GM21360 (cell line): ENCODE measurements around the gene SYNE2.
"Not testable (repeated sequence)": the region's sequence is repeated elsewhere in the genome, so short reads cannot be mapped to it uniquely, and the experiment has no call there.

Source experiments
- ATAC-seq: cut with Tn5 transposase; IDR thresholded peaks from one replicate; pipeline ENCODE4 v1.9.1; 2021; ENCODE audit warnings: mild to moderate bottlenecking, moderate library complexity; ENCODE audit not compliant: unreplicated experiment

The SYNE2 gene, protein sequence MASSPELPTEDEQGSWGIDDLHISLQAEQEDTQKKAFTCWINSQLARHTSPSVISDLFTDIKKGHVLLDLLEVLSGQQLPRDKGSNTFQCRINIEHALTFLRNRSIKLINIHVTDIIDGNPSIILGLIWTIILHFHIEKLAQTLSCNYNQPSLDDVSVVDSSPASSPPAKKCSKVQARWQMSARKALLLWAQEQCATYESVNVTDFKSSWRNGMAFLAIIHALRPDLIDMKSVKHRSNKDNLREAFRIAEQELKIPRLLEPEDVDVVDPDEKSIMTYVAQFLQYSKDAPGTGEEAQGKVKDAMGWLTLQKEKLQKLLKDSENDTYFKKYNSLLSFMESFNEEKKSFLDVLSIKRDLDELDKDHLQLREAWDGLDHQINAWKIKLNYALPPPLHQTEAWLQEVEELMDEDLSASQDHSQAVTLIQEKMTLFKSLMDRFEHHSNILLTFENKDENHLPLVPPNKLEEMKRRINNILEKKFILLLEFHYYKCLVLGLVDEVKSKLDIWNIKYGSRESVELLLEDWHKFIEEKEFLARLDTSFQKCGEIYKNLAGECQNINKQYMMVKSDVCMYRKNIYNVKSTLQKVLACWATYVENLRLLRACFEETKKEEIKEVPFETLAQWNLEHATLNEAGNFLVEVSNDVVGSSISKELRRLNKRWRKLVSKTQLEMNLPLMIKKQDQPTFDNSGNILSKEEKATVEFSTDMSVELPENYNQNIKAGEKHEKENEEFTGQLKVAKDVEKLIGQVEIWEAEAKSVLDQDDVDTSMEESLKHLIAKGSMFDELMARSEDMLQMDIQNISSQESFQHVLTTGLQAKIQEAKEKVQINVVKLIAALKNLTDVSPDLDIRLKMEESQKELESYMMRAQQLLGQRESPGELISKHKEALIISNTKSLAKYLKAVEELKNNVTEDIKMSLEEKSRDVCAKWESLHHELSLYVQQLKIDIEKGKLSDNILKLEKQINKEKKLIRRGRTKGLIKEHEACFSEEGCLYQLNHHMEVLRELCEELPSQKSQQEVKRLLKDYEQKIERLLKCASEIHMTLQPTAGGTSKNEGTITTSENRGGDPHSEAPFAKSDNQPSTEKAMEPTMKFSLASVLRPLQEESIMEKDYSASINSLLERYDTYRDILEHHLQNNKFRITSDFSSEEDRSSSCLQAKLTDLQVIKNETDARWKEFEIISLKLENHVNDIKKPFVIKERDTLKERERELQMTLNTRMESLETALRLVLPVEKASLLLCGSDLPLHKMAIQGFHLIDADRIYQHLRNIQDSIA (N-terminal part only)

GRCh38 chr14:63852817-63853731, at the start of gene SYNE2:
TSS of gene SYNE2 (plus strand) at chr14:63853004. CDS start at chr14:63909149, 56,145 bp downstream.
- ATAC-seq: peak; percentile 77

DNA sequence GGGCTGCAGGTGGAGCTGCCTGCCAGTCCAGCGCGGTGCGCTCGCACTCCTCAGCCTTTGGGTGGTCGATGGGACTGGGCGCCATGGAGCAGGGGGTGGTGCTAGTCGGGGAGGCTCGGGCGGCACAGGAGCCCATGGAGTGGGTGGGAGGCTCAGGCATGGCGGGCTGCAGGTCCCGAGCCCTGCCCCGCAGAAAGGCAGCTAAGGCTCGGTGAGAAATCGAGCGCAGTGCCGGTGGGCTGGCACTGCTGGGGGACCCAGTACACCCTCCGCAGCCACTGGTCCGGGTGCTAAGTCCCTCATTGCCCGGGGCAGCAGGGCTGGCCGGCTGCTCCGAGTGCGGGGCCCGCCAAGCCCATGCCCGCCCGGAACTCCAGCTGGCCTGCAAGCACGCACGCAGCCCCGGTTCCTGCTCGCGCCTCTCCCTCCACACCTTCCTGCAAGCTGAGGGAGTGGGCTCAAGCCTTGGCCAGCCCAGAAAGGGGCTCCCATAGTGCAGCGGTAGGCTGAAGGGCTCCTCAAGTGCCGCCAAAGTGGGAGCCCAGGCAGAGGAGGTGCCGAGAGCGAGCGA, 49.5 kb upstream of the SYNE2 start:
- not testable (repeated sequence) for ATAC-seq

DNA sequence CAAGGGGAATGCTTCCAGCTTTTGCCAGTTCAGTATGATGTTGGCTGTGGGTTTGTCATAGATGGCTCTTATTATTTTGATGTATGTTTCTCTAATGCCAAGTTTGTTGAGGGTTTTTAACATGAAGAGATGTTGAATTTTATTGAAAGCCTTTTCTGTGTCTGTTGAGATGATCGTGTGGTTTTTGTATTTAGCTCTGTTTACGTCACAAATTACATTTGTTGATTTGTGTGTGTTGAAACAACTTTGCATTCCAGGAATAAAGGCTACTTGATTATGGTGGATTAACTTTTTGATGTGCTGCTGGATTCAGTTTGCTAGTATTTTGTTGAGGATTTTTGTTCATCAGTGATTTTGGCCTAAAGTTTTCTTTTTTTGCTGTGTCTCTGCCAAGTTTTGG, 46.7 kb upstream of the SYNE2 start:
- not testable (repeated sequence) for ATAC-seq

GRCh38 chr14:63811692-63812091, 41.1 kb upstream of the SYNE2 start:
- ATAC-seq: not testable (repeated sequence)

GRCh38 chr14:63833728-63834127, 19.1 kb upstream of the SYNE2 start:
- no peak for ATAC-seq

DNA sequence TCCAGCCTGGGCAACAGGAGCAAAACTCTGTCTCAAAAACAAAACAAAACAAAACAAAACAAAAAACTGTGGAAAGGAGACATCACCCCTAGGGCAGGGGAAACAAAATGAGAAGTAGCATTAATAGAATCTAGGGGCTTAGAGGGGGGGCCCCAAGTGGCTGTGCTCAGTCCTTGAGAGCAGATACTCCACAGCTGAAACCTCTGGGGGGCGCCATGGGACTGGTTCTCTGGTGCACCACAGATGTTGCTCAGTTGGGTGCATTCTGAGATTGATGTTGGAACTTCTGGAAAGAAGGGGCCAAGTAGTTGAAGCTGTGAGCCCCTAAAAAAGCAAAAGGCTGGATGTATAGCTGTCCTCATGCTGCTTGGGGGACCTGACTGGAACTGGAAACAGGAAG, 11.8 kb upstream of the SYNE2 start:
- no peak for ATAC-seq

- ATAC-seq: no peak
Measured at GRCh38 chr14:63843796-63844195, 9.0 kb upstream of the SYNE2 start.

GRCh38 chr14:63848890-63849289, 3.9 kb upstream of the SYNE2 start:
- no peak for ATAC-seq

DNA sequence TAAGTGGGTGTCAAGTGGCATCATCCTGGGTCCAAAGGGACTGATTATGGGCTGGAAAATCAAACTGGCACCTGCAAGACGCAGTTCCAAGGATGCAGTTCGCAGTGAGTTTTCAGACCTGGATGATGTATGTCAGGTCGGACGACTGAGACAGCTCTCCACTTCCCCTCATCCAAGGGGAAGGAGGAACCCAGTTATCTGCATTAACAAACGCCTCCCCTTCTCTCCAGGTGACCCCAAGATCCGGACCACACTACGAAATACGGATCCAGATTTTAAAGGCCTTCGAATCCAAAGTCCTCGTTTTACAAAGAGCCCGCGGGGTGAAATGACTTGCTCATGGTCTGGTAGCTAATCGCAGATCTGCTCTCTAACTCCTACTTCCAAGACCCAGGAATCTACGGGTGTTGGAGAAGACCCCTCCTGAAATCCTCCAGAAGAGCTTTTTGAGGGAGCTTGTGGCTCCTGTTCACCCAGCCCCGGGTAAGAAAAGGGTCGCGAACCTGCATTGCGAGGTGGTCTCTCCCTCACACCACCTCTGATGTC, 460 bp upstream of the SYNE2 start:
- no peak for ATAC-seq

GRCh38 chr14:63853831-63854293, 1.1 kb downstream of the SYNE2 start:
- no peak for ATAC-seq

GRCh38 chr14:63854330-63854729, 1.5 kb downstream of the SYNE2 start:
- ATAC-seq: no peak

GRCh38 chr14:63855281-63855680, 2.5 kb downstream of the SYNE2 start:
- no peak for ATAC-seq

- ATAC-seq: no peak
Measured at GRCh38 chr14:63857466-63858030, 4.7 kb downstream of the SYNE2 start.

DNA sequence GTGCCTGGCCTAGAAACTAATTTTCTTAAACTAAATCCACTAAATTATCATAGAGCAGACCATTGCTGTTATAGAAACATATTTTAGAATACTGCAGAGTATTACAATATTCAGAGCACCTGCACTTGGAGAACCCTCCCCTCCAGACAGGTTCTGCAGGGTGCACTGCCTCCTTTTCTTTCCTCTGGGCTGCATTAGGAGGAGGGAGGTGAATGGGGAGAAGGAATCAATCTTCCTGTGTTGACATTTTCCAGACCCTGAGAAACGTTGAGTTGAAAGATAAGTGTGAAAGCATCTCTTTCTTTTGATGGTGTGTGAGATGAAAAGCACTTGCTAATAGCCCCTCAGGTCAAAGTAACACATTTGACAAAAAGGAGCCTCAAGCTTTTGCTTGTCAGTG, 7.3 kb downstream of the SYNE2 start:
- ATAC-seq: no peak

DNA sequence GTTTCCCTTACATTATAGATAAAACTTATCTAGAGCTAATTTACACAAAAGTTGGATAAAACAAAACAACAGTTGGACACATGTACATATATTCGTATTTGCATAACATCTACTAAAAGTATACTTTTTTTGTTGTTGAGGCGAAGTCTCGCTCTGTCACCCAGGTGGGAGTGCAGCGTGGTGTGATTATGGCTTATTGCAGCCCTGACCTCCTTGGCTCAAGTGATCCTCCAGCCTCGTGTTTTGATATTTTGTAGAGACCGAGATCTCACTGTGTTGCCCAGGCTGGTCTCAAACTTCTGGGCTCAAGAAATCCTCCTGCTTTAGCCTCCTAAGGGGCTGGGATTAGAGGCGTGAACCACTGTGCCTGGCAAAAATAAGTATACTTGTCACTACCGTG, 9.4 kb downstream of the SYNE2 start:
- no peak for ATAC-seq

DNA sequence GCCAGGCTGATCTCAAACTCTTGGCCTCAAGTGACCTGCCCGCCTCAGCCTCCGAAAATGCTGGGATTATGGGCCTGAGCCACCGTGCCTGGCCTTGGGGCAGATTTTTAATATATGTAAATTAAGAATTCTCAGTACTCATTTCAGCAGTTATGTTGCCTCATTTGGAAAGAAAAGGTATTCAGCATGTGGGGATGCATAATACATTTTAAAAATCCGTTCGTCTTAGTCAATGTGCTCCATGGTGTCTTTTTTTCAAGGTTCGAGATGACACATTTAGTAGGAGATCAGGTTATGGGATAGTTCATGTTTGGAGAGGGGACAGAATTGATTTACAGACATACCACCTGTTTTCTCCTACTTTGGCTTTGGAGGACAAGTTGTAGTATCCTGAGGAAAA, 10.2 kb downstream of the SYNE2 start:
- ATAC-seq: no peak

GRCh38 chr14:63864775-63865174, 12.0 kb downstream of the SYNE2 start:
- peak; percentile 37 for ATAC-seq

DNA sequence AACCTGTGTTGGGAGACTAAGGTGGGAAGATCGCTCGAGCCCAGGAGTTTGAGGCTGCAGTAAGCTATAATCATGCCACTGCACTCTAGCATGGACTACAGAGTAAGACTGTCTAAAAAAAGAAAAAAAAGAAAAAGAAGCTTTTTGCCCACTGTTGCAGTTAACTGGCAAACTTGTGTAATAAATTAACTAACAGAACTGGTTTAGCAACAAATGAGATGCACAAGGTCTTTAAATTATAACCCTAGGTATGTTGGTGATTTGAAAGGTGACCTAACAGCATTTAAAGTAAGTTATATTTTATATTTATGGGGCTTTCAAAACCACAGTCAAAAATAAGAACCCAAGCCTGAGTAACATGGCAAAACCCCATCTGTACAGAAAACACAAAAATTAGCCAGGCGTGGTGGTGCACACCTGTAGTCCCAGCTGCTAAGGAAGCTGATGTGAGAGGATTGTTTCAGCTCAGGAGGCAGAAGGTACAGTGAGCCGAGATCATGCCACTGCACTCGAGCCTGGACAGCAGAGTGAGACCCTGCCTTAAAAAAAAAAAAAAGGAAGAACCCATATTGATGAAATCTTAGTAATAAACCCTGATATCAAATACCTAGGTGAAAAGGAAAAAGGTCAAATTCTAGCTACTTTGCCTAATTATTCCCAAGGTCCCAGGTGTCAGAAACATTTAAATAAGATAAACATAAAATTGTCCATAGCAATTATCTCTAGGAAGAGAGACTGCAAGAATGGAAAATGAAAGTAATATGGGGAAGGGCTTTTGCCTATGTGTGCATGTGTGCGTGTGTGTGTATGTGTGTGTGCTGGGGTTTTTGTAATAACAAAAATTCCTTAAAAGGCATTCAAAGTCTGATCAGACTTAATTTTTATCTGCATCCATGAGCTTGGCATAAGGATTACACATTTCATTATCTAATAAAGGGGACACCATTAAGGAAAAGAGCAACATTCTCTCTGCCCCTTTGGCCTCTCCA, 15.4 kb downstream of the SYNE2 start:
- ATAC-seq: no peak
